DMS153 treated with DMSO at 0.1 percent for 48 hours (cell line): ENCODE data around the gene KRT75.

Source experiments
- DNase-seq: peaks from one replicate; lab custom pipeline; 2025; ENCODE audit not compliant: unreplicated experiment; lab: John Stamatoyannopoulos, UW

Gene KRT75

DNA sequence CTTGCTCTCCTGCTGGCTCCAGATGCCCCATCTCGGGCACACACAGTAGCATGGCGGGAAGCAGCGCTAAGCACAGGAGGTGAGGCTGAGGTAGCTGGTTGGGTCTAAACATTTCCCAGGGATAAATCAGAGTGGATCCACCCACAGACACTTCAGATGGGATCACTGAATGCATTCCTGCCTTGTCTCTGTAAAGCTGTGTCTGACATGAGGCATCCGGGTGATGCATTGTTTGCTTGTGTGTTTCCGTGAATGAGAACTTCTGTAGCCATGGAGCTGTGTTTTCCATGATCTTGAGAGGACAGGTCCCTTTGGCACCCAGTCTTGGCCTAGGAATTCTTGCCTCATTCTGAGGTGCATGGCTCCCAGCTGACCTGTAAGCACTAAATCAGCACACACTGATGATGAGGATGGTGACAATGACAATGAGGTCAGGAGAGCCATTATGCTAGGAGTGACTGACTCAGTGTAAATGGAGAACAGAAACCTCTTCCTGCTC lies 6.7 kb upstream of the KRT75 start:
- peak; percentile 22 for DNase-seq

DNA sequence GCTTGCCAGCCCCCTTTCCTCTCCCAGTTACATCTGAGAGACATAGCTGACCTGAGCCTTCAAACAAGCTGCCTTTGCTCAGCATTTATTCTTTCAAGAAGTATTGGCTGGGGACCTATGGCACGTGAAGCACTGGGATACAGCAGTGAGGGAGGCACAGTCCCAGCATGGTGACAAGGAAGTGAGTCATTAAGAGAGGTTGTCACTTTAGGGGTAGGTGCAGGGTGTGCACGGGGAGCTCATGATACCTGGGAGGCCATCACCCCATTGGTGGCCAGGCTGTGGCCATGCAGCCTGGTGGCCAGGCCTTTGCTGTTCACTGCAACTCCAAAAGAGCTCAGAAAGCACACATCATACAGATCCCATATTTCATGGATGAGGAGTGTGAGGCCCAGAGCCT lies 5.7 kb upstream of the KRT75 start:
- DNase-seq: no peak

DNA sequence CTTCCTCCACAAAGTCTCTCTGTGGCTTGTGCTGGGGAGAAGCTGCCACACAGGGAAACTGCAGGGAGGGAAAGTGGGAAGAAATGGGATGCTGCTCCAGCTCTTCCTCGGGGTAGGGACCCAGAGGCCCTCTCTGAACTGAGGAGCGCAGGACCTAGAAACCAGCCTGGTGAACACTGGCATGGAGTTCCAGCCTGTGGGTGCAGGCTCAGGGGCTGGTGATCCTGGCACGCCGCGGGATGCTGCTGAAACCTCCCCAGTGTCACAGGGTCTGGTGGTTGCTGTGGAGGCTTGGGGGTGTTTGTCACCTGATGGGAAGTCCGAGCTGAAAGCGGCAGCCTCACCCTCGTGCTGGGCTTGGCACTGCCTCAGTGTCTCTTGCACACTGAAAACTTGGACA lies 5.2 kb upstream of the KRT75 start:
- no peak for DNase-seq

DNA sequence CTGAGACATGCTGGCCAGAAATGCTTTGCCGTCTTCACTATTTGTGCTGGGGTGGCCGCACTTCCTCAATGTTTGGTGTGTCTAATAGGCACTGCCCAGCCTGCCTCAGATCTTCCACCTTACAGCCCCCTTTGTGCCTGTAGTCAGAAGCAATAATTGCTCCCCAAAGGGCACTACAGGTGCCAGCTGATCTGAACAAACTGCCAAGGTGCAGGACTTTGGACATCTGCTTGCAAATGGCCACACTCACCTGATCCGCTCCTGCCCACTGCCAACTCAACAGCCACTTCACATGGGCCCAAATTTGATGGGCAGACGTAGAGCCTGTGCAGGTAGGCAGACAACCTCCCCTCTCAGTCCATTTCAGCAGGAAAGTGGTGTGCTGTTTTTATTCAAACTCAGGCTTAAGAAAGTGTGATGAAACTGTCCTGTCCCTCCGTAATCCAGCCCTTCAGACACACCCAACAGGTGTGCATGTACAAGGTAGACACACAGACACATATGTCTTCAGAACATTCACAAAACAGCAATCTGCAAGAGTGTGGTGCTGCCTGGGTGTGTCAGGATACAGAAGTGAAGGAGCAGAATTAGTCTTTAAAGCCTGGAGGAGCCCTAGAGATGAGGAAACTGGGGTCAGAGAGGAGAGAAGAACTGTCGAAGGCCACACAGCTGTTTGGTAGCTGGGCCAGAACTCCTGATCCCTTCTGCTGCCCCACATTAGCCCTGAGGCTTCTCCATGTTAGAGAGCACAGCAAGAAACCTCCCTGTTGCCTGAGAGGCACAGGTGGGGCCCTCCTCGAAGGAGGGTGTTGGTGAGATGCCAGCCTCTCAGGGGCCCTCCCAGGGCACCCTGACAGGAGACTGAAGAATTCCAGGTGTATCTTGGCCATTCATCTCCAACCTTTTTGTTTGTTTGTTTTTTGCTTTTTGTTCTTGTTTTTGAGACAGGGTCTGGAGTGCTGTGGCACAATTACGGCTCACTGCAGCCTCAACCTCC lies 4.4 kb upstream of the KRT75 start:
- DNase-seq: no peak

DNA sequence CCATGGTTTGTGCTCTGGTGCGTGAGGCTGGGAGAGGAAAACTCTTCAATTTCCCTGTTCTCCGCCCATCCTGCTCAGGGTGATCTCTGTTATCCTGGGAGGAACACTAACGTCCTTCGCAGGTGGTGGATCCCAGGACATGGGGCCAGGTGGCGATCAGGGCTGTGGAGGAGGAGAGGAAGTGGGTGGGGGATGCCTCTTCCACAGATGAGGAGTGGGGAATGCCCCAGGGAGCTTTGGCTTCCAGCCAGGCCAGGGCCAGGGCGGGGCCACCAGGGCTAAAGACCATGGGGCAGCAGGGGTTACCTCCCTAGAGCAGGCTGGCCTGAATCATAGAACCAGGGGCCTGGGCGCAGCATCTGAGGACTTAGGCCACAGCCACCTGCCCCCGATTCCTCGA lies 3.3 kb upstream of the KRT75 start:
- no peak for DNase-seq

DNA sequence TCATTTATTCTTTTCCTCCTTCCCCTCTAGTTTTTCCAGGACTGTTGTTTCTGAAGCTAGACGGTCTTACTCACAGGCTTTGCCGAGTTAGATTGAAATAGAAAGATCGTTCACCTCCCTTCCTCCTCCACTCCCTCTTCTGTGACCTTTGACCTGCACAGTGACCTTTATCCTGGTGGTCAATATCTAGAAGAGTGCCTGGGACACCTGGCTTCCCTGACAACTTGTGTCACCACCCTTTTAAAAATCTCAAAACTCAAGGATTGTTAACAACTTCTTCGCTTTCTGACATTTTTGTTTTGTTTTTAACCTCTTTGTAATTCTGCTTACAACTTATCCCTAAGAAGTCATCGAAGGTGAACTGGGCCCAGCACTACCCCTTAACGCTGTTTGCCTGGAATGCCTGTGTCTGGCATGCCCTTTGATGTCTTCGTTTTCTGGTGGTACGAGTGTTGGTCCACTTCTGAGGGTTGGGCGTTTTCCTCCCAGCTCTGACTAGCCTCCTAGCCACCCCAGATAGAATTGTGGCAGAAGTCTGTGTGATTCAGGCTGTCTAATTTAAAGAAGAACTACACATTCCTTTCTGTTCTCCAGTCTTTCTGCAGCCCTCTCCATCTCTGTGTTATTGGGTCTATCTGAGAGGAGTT lies 2.8 kb upstream of the KRT75 start:
- DNase-seq: no peak

DNA sequence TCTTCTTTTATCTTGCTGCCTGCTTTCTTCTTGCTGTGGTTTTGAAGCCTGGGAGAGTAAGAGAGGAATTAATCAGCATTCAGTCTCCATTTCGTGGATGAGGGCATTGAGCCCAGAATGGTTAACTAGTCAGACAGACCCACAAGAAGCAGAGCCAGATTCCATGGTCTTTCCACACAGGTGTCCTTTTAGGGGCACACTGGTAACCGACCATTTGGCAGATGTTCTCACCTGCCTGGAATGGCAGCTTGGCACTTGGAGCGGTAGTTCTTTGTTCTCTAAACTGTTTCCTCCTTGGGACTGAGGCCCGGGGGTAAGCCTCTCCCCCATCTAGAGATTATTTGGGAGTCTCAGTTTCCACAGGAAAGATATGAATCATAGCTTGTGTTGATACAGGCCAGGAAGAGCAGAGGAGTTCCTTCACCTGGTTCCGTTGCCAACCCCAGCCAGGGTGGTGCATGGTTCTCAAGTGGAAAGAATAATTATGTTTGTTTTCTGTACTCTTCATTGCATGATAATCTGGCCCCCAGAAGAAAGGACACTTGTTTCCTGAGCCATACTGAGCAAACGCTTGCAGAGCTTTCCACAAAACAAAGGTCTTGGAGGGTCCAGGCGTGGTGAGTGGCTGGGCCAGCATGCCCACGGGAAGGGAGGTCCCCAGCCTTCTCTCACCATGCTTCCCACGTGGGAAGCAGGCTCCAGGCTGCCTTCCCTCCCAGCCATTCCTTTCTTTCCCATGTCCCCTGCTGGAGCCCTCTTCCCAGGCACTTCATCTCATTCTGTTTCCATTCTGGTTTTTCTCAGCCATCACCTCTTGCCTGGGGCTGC lies 2.0 kb upstream of the KRT75 start:
- peak; percentile 6 for DNase-seq

DNA sequence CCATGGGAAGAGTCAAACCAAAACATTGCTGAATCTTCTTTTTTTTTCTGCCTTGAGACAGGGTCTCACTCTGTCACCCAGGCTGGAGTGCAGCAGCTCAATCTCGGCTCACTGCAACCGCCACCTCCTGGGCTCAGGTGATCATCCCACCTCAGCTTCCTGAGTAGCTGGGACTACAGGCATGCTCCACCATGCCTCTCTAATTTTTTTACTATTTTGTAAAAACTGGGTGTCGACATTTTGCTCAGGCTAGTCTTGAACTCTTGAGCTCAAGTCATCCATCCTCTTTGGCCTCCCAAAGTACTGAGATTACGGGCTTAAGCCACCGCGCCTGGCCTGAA lies 1.5 kb upstream of the KRT75 start:
- DNase-seq: no peak

DNA sequence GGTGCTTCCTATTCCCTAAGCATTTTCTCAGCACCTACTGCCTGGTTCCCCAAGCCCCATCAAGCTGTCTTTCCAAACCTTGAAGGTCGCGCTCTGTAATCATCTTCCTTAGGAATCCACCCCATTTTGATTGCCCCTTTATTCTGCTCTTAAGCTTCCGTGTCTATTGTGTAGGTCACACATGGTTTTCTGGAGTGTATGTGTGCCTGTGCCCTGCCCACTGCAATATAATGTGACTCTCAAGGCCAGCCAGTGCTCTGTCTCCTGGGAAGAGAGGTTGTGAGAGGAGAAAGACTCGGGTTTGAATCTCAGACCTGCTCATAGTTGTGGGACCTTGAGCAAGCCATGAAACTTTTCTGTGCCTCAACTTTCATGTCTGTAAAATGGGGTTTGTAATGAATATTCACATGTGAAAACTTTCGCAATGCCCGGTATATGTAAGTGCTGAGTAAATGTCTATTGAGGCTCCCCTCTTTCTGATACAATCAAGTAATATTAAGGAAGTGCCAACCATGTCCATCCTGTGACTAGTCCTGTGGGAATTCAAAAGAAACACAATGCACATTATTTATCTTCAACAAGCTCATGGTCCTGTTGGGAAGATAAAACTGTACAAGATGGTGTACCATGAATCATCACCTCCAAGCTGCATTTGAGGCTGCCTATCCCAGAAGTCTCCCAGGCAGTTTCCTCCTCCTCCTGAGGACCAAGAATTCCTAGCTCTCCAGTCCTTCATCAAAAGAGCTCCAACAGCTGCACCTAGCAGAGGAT lies 774 bp upstream of the KRT75 start:
- DNase-seq: no peak

DNA sequence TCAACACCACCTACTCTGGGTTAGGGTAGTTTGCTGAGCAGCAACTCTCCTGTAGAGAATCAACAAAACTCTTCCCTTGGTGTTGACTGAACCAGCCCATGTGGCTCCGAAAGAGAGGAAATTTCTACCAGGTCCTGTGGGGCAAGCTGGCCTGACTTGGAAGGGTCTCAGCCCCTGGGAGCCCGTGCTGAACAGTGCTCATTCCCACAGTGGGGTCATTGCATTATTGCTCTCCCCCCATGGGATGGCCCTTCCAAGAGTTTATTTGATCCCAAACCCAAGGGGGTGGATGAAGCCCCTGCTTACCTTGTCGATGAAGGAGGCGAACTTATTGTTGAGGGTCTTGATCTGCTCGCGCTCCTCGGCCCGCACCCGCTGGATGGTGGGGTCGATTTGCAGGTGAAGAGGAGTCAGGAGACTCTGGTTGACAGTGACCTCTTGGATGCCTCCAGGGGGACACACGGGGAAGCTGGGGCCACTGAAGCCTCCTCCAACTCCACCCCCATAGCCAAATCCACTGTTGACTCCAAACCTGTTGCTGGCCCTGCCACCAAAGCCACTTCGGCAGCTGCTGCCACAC lies 580 bp downstream of the KRT75 start:
- DNase-seq: no peak

DNA sequence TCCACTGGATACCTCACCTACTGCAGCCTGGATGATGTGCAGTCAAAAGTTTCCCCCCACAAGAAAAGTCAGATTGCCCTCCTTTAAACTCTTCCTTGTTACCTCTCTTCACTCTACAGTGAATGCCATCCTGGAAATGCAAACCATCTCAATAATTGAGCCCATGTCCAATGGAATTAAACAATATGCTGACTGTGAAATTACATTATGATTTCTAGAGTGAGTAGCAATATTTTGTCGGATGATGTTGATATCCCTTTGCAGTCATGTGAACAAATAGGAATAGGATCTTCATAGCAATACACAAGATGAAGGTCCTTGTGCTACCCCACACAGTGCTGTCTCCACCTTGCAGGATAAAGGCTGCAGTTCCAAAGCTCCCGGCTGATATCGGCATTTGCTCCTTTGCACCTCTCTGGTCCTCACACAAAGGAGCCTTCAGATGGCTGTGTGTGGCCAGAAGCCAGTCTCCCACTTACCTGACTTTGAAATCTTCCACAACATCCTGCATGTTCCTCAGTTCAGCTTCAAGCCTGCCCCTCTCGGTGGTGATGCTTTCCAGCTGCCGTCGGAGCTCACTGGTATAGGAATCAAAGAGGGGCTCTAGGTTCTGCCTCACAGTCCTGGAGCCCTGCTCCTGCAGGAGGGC lies 1.5 kb downstream of the KRT75 start:
- no peak for DNase-seq

DNA sequence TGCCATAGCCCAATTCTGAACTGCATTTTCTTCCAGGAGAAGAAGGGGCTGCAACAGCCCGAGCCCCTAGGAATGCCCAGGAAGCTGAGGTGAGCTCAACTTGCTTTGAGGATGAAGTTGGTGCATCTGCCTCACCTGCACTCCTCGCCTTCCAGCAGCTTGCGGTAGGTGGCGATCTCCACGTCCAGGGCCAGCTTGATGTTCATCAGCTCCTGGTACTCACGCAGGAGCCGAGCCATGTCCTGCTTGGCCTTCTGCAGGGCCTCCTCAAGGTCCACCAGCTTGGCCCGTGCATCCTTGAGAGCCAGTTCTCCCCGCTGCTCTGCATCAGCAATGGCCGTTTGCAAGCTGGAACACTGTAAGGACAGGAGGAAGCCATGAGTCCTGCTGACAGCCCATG lies 6.0 kb downstream of the KRT75 start:
- DNase-seq: no peak

DNA sequence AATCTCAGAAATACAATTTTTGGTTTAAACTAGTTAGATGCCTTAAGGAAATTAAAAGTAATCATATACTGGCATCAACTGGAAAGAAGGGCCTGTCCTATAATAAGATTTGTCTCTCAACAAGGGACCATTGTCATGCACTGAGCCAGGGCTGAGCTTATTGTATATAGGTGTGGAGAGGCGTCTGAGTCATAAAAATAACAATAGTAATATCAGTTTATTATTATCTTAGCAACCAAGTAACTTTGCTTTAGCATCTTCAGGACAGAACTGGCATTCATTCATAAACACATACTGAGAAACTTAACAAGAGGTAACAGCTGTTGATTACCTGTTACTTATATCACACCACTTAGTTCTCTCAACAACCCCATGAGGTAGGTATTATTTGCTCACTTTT lies 7.1 kb downstream of the KRT75 start:
- no peak for DNase-seq

DNA sequence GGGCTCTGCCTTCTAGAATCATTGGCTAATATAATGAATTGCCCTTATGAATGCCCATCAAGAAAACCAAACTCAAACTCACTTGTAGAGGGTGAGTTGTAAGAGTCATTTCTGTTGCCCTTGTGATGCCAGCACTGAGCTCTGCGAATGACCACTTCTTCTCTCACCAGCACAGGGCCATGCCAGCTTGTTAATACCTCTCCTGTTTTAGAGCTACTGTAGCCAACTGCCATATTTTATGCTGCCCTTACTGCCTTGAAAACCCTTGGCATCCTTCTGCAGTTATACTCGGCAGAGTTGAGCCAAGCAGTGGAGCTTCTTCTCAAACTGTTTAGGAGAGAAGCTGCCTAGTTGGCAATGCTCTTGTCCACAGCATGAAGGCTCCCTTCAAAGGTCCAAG lies 8.1 kb downstream of the KRT75 start:
- DNase-seq: no peak

DNA sequence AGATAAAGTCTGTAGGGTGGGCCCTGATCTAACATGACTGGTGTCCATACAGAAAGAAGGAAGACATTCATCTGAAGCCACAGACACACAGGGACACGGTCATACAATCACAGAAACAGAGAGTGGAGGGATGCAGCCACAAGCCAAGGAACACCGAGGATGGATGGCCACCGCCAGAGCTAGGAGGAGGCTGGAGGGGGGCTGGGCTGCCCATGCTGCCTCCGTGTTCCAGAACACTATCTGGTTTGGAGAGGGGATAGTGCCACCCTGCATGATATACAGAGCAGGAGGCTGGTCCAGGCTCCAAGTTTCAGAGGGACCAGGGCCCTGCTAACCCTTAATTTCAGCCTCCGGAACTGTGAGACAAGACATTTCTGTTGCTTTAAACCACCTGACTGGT lies 8.7 kb downstream of the KRT75 start:
- DNase-seq: no peak

DNA sequence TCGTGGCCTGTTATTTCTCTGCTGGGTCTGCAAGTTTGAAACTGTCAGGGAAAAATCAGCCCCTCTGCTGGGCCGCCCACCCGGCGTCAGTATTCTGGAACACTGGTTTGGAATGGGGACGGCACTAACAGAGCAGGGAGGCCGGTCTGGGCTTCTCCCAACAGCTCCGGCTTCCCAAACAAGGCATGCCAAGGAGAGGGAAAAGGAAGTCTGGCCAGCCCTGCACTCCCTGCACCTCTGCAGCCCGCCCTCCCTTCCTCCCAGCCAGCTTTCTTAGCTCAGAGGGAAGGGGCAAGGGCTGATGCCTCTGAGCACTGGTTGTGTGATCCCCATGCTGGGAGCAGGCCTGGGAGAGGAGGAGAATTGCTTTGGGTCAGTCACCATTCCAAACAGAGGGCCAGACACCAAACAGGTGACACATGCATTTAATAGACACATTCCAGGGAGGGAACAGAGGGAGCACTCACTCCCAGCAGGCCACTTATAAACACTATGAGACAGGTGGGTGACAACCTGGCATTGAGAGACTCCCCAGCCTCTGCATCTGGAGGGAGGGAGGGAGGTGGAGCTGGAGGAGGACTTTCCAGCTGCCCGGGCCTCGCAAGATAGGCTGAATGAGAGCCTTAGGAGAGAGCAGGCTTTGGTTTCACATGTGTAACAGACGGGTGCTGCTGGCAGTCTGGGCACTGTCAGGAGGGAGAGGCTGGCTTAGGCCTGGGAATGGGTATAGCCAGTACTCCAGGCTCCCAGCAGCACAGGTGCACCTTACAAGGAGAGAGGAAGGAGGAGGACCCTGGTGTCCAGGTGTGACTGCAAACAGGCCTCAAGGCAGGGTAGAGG lies 10.3 kb downstream of the KRT75 start:
- DNase-seq: no peak

DNA sequence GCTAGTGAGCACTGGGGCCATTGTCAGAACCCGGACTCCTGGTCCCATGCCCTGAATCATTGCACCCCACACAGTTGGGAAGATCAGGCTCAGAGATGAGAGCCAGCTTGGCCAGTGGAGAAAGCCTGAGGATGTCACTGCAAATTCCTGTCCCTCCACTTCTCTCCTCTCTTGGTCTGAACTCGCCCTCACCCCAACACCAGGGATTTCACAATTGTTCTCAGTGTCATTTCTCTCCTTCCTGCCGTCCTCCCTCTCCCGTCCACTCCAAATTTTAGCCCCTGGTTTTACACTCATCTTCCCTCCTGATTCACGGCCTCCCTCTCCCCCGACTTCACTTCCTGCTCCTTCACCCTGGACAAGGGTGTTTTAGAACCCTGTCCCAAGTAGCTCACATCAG lies 11.1 kb downstream of the KRT75 start:
- DNase-seq: no peak

DNA sequence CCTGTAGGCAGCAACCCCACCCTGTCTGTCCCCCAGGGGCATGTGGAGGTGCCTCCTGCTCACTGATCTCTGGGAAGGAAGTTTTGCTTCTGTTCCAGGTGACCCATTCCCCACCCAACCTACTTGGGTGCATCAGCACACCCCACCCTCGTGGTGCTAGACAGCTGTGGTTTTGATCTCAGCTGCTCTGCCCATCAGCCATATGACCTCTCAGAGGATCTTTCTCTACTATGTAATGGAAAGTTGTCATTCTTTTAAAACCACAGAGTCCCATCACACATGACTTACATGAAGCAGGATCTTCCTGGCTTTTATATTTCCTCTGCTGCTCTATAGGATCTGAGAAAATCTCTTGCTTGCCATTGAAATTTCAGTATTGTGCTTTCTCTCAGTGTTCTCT lies 14.5 kb downstream of the KRT75 start:
- no peak for DNase-seq

DNA sequence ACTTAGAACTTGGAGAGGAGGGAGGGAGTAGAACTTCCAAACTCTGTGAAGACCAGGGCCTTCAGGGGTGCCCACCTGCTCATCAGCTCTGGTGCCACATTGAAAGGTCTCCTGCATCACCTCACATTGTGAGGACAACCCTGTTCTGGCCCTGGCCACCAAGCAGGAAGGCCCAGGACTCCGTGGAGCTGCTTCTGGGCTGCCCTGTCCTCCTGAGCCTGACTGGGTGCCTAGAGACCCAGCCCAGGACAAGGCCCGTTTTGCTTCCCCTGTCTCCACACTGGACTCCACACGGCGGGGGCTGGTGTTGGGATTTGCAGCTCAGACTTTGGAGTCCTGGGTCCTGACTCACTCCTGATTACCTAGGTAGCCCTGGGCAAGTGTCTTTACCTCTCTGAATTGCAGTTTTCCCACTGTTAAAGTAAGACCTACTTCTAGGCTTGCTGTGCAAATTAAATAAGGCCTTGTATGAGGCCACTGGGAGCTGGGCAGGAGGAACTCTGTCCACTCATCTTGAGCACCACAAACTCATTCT lies 15.5 kb downstream of the KRT75 start:
- no peak for DNase-seq
